GM19467 (cell line): ENCODE measurements around the gene CEP126.

Experiments used
- ATAC-seq: cut with Tn5 transposase; IDR thresholded peaks from one replicate; pipeline ENCODE4 v1.9.1; 2021; ENCODE audit warnings: mild to moderate bottlenecking, moderate library complexity; ENCODE audit not compliant: unreplicated experiment

Gene CEP126

DNA sequence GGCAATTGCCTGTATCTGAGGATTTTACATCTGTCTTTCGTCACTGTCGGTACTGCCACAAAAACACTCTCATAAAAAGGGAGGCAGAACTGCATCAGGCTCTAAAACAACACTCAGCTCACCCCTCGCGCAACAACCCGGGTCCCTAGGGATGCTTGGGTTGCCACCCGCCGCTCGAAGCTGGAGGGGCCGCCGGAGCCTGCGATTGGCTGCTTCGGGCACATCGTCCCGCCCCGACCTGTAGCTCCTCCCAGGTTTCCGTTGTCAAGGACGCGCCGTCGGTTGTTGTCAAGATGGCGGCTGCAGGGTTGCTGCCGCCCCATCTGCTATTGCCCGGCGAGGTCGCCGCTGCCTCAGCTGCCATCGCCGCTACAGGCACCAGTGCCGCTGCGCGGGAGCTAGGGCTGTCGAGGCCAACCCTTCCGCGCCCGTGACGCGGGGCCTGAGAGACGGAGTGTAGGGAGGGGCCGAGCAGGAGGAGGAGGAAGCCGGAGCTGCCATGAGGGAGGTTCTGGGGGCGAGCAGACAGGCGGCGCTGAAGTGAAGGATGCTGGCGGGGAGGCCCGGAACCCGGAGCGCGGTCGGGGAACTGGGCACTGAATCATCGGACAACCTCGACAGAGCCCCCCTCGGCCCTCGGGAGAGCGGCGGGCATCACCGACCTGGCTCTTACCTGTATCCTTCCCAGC is at the start of gene CEP126:
Gene CEP126, plus strand, starts transcription at position 273 of the 689 bp plus-strand sequence. Its CDS starts 275 bp downstream, at position 548.
- peak; percentile 100 for ATAC-seq

- no peak for ATAC-seq
These were observed 48.0 kb upstream of the CEP126 start for GRCh38 chr11:101866619-101867491.

GRCh38 chr11:101867951-101868350 is 46.9 kb upstream of the CEP126 start:
- ATAC-seq: no peak

DNA sequence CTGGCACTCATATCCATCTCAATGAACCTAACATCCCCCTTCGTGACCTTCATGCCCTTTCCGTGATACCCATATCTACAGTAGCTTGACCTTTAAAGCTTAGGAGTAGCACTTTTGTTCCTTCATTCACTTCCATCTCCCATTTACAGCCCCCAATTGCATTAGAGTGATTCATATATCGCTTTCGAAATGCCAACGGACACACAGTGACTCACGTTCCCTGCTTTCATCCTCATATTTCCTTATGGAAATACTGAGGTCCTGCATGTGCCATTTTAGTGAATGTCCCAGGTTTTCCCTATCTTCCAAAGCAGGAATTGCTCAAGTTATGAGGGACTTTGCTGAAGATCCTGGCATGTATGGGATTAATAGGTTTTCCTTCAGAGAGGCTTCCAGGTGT is 44.3 kb upstream of the CEP126 start:
- ATAC-seq: no peak

DNA sequence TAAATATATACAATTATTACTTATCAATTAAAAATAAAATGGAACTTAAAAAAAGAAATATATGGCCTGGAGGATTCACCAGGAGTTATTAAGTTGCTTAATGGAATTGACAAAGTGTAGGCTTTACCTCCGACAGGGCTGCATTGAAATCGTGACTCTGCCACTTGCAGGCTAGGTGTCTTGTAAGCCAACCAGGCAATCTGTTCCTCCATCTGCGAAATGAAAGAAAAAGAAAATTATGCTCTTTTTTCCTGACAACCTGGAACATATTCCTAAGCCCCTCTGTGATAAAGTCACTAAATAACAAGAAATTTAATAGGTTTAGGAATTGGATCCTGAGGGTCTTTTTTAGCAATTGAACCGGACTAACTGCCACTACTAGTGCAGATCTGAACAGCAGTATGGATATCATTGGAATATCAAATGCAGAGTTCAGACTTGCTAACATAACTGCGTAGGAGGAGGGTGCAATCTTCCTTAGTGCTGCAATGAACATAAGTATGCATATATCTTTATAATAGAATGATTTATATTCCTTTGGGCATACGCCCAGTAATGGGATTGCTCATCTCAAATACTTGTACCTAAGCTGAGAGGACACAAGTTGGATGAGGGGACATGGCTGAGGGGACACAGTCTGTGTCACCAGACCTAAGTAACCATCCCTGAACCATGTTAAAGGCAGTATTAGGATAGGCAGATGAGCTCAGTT is 42.5 kb upstream of the CEP126 start:
- no peak for ATAC-seq

DNA sequence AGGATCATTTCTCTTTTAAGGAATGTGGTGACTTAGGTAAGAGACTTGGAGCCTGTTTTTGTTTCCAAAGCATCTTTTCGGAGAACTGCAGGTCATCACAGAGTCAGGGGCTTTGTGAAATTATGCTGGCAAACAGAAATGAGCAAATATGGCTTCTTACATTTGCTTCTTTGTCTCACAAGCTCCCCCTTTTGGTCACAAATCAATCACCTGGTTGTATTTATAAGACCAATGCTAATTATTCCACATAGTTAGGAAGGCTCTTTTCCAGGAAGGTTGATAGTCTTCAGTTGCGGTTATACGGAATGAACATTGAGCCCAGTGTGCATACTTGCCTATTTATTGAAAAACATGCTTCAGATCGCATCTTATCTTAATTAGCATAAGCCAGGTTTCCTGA is 34.6 kb upstream of the CEP126 start:
- ATAC-seq: no peak

DNA sequence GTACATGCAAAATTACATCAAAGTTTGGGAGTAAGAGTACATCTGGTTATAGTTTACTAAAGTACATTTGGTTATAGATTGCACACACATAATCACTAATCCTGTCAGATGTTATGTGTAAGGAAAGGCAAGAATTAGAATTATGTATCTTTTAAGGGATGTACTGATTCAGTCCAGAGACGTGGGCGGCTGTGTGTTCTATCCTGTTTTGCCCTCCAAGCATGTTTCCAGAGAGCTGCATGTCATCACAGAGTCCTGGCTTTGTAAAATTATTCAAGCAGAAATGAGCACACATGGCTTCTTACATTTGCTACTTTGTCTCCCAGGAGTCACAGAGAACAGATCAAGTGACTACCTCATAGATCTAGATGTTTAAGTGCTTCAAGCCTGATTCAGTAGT is 33.2 kb upstream of the CEP126 start:
- ATAC-seq: no peak

DNA sequence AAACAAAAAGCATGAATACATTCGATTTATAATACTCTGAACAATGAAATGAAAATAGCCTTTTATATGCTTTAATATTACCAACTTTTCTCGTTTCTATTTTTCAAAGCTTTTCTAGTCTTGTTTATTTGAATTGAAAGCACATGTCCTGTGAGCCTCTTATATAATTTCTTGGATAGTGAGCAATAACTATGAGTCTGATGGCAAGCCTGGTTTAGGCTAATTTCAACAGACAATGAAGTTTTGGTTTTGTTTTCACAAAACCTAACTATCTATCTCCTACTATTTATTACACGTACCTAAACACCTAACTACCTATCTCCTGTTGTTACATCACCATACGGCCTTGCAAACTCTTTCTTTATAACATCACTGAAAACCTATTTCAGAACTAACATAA is 29.2 kb upstream of the CEP126 start:
- ATAC-seq: no peak

DNA sequence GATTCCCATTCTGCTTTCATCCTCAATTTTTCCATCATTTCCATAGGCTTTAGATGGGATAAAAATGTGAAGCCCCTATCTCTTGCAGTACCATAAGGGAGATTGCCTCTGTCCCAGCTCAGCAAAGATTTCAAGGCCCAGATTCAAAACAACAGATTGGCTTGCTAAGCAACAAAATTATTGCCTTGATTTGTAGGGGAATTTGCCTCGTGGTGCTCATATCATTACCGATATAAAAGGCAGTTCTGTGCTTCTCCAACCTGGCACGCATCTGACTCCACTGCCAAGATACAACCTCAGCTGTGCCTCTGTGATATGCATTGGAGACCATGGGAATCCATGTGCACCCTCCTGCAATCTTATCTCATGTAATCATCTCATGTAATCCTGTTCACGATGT is 25.0 kb upstream of the CEP126 start:
- no peak for ATAC-seq

DNA sequence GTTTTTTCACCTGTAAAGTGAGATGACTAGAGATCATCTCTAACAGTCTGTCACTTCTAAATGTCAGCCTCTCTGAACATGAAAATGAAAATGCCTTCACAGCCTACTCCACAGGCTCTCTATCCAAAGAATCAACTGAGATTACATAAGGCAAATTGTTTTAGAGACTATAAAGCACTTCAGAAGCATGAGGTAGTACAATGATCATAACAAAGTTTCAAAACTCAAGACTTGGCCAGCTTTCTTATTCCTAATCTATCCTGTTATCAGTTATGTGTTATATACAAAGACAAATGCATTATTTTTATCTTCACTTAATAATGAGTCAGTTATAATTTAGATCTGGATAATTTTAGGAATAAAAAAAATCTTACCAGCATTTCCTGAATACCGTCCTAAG is 20.3 kb upstream of the CEP126 start:
- no peak for ATAC-seq

- ATAC-seq: no peak
These were observed 7.0 kb upstream of the CEP126 start for GRCh38 chr11:101907815-101908214.

GRCh38 chr11:101909087-101909486 is 5.7 kb upstream of the CEP126 start:
- no peak for ATAC-seq

- no peak for ATAC-seq
These were observed 2.0 kb upstream of the CEP126 start for GRCh38 chr11:101912823-101913284.

GRCh38 chr11:101913656-101914055 is 1.2 kb upstream of the CEP126 start:
- no peak for ATAC-seq

DNA sequence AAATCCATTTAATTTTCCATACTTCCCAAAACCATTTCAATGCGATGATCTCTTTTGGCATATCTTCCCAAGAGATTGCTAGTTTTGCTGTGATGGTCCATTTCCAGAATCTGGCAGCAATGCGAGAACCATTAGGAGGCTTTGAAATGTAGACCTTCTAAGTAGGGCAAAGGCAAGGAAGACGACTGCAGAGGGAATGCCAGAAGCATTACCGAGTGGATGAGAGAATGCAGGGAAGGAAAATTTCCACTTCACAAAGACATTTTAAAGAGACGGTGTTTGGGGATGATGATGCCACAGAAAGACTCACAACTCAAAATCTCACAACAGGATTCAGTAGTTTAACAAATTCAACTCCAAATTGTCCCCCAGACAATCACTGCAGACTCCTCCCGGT is 471 bp upstream of the CEP126 start:
- no peak for ATAC-seq

GRCh38 chr11:101915791-101916291 is 1.0 kb downstream of the CEP126 start:
- peak; percentile 35 for ATAC-seq

DNA sequence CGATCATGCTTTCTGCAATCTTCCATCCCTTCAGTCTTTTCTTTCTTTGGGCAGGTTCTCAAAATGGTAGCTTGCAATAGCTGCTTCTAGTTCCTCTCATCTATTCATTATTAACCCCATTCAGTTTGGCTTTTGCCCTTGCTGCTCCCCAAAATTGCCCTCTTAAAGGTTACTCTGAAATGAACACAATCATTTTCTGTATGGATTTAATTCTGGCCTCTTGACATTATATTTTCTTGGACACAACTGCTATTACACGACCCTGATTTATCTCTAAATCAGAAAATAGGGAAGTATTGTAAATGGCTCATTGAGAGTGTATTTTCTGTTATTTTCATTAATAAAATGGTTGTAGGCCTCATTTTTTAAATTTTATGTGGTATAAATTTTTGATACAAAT is 1.6 kb downstream of the CEP126 start, which contains the start of gene ANGPTL5:
Gene ANGPTL5, minus strand, starts transcription at position 101 of the 400 bp plus-strand sequence. CDS start 8,613 bp downstream, outside the sequence.
- no peak for ATAC-seq

- no peak for ATAC-seq
These were observed 2.4 kb downstream of the CEP126 start for GRCh38 chr11:101917226-101917625.

DNA sequence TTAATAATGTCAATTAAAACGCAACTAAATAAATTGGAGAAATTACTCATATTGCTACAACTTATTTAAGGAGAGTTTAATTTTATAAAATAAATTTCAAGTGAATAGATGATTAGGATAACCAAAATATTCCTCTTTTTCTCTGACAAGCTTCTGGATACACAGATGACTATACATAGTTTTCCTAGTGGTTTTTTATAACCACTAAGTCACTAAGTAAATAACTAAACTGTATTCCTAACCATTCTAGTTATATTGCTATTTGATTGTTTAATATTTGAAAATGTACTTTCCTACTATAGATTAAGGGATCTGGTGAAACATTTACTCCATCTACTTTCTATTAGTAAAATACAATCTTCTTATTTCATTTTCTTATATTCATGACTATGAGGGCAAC is 6.2 kb downstream of the CEP126 start:
- no peak for ATAC-seq

- ATAC-seq: no peak
These were observed 8.7 kb downstream of the CEP126 start for GRCh38 chr11:101923554-101923953.

GRCh38 chr11:101929294-101929915 is 14.6 kb downstream of the CEP126 start:
- ATAC-seq: no peak
